HG03571 (cell line): ENCODE data around the gene SH2D7.
A peak's percentile ranks its signal among the peaks of the same experiment; 100 is the strongest.

ENCODE experiments used
- ATAC-seq: cut with Tn5 transposase; IDR thresholded peaks from one replicate; pipeline ENCODE4 v1.9.1; 2021; ENCODE audit not compliant: unreplicated experiment

The SH2D7 gene

DNA sequence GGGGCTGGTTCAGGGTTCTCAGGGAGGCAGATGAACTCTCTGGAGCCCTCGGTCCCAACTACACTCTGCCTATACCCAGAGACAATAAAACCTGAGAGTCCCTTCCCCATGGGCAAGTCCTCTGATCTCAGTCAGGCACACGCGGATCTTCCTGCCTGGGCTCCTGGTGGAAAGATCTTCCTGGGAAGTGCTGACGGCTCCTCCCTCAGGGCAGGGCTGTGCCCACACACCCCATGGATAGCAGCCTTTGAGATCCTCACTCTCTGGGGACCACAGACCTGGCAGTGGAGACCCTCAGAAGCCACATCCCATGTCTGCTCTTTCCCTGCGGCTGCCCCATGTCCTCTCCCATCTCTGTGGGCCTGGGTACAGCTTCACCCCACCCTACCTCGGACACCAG lies 10.4 kb downstream of the SH2D7 start:
- ATAC-seq: no peak

DNA sequence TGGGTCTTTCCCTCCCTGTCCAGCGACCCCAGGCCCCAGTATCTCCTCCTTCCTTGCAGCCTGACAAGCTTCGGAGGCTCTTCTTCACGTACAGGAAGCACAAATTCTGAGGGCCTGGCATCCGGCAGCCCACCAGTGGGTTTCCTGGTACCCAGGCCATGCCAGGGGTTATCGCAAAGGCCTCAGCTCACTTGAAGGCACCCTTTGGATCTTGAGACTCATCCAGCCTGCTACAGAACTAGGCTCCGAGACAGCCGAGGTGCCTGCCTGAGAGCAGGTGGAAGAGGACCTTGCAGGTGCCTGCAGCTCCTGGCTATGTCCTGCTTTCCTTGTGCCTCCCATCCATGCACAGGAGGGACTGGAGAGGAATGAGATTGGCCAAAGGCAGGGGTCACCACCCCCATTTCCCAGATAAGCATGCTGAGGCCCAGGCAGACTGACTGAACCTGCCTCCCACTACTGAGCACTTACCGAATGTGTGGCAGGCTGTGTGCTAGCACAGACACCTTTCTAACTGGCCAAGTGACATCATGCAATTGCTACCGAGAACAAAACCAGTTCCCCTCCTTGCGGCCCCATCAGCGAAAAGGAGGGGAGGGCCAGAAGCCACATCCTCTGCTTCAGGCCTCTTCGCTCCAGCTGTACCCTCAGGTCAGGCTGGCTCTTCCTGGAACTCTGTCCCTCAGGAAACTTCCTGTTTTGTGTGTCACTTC lies 11.2 kb downstream of the SH2D7 start:
- ATAC-seq: peak; percentile 74

DNA sequence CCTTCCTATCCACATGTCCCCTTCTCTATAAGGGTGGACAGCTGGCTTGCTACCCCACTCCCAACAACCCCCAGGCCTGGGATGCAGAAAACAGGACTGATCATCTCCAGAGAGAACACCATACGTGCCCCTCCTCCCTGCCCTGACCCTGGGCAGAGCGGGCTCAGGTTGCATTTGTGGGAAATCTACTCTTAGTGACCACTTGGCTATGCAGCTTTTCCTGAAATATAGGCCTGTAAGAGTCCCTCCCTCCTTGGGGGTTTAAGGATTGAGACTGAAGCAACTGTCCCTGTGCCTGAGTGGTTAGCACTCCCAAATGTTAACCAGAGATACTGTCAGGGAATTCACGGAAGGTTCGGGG lies 11.7 kb downstream of the SH2D7 start:
- no peak for ATAC-seq

DNA sequence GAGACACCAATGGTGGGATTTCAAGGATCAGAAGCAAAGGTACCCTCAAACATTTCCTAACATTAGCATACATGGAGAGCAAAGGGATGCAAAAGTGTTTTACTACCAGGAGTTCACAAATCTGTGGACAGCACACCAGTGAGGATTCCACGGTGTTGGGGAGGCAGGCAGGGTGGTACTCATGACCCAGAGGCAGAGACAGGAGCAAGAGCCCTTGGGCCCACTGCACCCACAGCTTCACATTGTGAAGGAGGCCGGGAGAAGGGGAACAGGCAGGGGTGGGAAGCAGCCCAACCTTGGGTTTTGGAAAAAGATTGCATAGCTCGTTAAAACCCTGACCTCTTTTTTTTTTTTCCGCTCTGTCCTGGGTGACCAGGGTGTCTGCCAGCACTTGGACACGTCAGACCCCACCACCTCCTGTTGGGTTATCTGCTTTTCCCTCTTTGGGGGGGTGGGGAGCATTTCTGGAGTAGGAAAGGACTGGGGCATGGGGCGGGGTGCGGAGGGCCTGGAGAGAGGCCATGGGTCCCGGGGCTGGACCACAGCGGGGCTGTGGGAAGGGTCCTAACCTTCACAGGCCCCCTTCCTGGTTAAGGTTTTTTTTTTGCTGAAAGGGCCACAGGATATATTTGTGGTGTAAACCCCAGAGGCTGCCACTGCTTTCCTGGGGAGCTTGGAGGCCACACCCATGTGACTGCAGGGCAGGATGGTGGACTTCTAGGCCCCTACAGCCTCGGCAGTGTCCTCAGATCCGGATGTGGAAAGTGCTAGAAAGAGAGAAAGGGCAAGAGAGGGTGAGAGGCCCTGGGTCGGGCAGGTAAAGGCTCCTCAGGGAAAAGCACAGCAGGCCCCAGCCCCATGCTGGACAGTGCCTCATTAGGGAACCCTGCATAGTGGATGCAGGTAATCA lies 12.5 kb downstream of the SH2D7 start:
- ATAC-seq: no peak

DNA sequence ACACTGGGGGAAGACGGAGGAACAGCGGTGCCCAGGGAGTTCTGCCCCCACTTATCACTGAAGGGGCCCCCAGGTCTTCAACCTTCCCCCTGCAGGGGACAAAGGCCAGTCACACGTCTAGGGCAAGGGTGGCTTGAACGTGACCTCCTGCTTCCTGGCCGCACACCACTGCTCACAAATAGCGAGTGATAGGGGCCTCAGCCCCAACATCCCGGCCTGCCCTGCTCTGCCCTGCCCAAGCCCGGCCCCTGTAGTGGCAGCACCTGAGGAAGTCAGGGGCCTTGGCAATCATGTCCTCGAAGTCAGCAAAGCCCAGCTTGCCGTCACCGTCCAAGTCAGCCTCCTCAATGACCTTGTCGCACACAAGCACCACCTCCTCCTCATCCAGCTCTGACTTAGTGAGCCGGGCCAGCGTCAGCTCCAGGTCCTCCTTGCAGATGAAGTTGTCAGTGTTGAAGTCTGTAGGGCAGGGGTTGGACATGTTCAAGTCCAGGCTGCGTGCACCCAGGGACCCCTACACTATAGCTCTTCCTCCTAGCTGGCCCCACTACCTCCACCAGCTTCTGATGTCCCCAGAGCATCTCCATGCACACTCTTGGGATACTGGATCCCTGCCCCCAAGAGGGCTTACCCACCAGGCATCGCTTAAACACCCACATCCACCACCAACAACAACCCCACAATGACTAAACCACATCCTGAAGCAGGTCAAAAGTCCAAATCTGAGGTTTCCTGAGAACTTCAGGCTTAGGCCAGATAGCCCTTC lies 13.3 kb downstream of the SH2D7 start:
- ATAC-seq: no peak

DNA sequence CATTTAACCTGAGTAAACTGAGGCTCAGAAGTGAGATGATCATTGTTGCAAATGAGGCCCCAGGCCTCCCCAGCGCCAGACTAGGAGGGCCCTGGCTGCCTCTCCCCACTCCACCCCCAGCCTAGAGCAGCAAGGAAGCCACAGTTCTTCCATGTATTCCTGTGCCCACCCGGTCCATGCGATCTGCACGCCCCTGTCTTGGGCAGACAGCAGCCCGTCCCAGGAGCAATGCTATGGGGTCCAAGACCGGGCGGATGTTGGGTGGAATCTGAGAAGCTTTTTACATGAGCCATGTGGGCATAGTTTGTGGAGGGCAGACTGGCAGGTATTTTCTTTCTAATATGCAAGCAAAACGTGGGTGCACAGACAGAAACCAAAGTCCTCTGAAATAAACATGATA lies 15.1 kb downstream of the SH2D7 start:
- no peak for ATAC-seq

DNA sequence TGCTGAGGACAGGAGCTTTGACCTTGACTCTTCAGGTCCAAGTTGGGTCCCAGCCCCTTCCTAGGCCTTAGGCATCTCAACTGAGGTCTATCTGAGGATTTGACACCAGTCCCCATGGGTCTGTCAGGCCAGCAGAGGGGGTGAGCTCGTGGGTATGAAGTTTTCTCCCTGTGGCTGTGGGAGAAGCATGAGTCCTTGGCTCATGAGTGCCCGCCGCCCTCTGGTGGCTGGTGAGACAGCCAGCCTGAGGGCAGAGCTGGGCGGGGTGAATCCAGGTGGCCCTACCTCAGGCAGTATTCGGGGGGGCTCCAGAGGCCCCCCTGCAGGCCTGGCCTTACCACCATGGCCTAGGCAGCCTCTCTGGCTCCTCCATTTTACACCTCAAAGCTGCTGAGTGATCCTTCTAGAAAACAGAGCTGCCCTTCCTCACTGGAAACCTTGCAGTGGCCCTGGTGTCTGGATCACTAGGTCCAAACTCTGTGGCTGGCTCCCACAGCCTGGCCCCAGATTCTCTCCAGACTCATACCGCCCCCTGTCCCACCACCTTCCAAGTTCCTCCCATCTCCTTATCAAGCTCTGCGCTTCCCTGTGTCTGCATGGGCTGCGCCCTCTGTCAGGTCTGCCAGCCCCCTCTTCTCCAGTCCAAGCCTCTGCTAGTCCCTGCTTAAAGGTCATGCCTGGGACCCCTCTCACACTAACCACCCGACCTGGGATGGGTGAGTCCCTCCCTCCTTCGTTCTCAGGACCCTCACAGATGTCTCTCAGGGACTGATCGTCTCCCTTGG lies 16.1 kb downstream of the SH2D7 start:
- ATAC-seq: no peak

DNA sequence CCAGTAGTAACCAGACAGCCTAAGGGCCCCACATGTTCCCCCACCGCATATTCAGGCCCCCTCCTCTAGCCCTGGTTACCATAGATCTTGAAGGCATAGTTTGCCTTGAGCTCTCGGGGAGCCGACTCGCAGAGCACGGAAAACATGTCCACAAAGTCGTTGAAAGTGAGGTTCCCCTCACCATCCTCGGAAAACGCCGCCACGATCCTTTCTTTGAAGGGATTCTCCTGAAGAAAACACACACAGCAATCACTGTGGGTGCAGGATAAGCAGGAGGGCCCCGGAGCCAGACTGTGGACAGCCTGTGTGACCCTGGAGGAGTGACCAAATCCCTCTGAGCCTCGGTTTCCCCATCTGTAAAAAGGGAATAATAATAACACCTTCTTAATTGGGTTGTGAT lies 16.8 kb downstream of the SH2D7 start:
- no peak for ATAC-seq

DNA sequence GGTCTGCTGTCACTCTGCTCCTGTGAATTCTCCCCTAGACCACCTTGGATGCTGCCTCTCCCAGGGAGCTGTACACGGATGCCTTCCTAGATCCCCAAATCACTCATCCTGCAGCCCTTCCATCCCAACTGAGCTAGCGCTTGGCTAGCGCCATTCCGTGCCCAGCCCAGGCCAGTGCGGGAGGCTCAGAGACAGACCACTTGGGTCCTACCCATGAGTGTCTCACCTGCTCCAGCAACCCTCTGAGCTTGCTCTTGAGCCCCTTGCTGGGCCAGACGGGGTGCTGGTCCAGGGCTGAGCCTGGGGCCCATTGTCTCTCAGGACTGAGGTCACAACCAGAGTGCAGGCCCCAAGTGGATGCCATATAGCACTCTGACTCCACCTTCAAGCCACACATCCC lies 17.7 kb downstream of the SH2D7 start:
- no peak for ATAC-seq

DNA sequence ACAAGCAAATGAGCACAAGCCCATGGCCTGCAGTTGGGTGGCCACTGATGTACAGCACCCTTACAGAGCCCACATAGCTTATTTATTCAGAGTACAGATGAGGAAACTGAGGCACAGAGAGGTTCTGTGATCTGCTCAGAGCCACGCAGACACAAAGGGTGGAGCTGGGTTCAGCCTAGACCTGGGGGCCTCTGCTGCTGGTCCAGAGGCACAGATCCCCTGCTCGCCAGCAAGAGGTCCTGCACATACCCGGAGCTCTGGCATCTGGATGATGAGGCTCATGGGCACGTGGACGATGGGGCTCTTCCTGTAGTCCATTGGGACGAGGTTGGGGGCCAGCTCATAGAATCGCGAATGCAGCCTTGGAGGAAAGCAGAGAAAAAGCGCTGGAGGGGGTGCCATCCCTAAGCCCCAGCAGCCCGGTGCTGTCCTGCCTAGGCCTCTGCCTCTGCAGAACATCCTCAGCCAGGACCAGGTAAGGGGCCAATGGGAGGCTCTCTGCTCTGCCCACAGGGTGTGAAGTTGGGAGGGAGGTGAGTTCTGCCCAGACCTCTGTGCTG lies 18.6 kb downstream of the SH2D7 start:
- no peak for ATAC-seq

DNA sequence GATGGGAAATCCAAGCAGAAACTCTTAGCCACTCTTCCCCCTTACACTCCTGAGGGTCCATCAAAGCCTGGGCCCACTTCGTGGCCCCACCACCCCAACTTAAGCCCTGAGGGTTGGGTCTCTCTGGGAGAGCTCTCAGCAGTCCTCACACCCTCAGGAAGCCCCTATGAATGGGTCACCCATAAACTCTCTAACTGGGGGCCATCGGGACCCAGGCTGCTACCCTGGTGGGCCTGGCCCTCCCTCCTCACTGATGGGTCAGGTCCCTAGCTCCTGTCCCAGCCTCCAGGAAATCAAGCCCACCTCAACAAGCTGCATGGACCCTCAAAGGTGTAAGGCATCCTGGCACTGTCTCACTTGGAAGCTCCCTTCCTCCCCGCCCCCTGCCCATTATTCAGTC lies 19.4 kb downstream of the SH2D7 start:
- ATAC-seq: no peak

DNA sequence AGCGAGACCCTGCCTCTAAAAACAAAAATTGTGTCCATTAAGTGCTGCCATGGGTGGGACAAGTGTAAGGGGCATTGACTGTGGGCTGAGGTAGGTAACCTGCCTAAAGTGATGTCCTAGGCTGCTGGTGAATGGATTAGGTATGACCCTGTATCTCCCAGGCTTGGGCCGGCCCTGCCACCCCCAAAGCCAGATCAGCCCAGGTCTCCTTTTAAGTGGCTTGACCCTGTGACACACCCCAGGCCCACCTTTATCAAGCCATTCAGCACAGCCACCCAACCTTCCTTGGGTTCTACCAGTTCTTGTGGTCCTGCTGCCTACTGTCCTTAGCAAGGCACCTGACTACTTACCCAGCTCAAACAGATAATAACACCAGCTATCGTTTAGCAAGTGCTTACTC lies 20.2 kb downstream of the SH2D7 start:
- ATAC-seq: no peak

DNA sequence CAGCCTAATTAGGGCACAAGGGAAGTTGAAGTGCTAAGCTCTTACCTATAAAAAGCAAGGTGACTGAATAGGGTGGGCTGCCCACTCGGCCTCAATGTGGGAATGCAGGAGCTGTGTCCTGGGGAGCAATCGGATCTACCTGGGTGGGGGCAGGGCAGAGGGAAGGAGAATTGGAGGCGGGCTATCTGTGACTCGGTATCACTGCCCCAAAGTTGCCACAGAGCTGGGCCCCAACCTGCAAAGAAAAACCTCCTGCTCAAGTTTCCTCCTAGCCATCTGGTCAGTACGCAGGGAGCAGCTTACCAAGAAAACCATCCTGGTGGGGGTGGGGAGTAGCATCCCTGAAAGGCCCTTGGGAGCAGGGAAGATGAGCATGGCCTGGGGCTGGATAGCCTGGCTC lies 28.2 kb downstream of the SH2D7 start:
- no peak for ATAC-seq

DNA sequence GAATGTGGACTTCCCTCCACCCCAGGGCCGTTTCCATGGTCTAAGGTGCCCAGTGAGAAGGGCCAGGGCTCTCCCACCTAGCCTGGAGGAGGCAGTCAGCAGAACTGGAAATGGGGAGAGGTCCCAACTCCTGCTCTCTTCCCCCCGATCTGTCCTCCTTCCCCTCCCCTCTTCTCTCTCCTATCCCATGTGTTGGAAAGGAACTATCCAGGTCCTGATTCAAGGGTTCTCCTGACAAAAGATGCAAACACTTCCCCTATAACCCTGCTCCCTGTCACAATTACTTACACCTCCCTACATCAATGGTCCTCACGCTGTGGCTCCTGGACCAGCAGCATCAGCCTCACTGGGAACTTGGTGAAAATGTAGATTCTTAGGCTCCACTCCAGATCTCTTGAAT lies 32.9 kb downstream of the SH2D7 start:
- no peak for ATAC-seq

DNA sequence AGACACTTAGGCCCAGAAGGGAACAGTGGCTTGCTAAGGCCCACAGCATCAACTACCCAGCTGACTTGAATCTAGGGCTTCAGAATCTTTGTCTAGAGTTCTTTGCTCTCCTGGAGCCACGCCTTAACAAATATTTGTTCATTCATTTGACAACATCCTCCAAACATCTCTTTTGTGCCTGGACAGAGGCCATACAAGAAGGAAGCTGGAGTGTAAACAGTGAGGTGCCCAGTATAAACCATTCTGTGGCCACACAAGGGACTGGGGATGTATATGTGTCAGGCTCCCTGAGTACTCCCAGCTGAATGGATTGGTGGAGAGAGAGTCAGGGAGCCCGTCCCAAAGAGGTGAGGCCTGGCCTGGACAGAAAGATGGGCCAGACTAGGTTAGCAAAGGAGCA lies 35.5 kb downstream of the SH2D7 start:
- ATAC-seq: no peak

DNA sequence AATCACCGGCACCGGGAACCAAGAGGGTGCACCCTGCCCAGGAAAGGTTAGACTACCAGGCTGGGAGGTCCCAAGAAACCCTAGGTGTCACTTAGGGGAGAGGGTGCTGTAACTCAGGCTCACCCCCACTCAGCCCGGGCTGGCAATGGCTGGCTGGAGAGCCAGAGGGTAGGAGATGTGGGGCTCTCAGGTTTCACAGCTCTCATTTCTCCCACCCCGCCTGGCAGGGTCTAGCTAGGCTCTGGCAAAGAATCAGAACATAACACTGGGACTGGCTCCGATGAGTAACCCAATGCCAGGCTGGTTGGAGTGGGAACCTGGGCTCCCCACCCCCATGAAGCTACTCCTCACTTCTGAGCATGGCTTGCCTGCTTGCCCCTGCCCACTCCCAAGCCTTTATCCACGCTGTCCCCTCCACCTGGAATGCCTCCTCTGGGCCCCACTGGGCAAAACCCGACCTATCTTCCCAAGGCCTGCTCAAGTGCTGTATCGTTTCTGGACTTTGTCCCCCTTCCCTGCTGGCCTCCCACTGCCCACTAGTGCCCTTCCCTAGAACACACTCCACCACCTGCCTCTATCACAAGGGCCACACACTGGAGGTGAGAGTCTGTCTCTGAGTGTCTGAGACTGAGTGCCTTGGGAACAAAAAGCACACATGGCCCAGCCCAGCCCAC lies 36.9 kb downstream of the SH2D7 start:
- no peak for ATAC-seq

DNA sequence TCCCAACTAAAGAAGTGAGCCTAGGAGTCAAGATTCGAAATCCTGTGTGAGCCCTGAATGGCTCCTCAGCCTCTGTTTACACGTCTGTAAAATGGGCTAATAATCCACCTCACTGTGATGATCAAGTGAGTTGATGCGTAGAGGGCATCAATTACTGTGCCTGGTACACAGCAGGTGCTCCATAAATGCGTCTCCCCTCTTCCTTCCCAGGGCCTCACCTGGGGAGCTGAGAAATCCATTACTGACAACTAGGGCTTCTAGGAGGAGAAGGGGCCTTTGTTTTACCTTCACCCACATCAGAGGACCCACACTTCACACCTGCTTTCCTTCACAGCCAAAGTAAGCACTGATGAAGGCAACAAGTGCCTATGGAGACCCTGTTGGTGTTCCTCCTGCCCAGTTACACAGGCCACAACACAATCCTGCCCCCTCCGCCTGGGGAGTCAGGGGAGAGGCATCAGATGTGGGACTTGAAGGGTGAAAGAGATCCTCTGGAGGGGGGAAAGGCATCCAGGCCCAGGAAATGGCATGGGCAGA lies 37.5 kb downstream of the SH2D7 start:
- no peak for ATAC-seq

DNA sequence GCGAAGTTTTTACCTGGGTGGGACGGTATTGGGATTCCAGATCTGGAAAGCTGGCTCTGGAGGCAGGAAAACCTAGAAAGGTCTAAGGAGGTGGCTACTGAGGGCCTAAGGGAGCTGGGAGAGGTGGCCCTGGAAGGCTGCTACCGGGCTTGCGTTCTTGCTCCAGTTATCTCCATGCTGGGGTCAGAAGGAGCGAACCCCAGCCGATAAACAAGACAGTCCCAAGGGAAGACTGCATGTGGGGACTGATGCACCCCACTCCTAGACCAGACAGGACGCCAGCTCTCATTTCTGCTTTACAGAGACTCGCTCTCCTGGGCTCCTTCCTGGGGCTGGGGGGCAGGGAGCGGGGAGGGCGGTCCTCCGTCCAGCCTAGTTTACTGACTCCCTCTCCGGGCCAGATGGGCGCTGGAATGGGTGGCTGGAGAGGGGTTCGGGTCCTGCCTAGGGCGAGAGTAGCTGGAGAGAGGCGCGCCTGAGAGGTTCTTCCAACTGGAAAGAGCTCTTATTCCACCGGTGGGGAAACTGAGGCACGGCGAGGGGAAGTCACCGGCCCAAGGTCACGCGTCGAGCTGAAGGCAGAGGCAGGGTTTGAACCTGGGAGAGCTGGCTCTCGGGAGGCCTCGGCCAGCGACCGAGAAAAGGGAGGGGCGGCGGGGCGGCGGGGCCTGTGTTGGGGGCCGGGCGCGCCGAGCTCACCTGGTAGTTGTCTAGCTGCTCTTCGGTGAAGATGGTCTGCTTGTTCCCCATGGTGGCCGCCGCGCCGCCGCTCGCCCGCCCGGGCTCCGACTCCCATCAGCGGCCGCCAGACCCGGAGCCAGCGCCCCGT lies 38.3 kb downstream of the SH2D7 start:
- peak; percentile 34 for ATAC-seq
